Caco-2 (cell line): Measurements from ENCODE around the gene ZNF416. TPM values are rescaled to one million over a fixed set of nuclear protein-coding genes. Genes with fewer than 3 reads are reported as not detected.

Experiments used
- total RNA-seq: library from RNA; stranded (reverse); gene quantifications from 2 replicates; pipeline ENCODE4 v1.2.3, GENCODE V29; 2022

Gene ZNF416
- total RNA-seq, 1 experiment from 2014 or later: 5.5 TPM

Other genes starting within 250 kb of the ZNF416 start
- gene ZNF304, start 227.6 kb downstream of the ZNF416 start, total RNA-seq: 0.07 and 0.09 TPM in 2 replicates
- 7.0 and 8.6 TPM in 2 replicates for gene TRAPPC2B, start 215.4 kb downstream of the ZNF416 start, total RNA-seq
- 0.95 and 1.8 TPM in 2 replicates for gene ZNF547, start 215.4 kb downstream of the ZNF416 start, total RNA-seq
- 4.9 and 5.5 TPM in 2 replicates for gene ZNF548, start 189.1 kb downstream of the ZNF416 start, total RNA-seq
- gene ZNF17, start 167.8 kb downstream of the ZNF416 start, total RNA-seq: 7.2 and 9.5 TPM in 2 replicates
- gene ZNF749, start 143.6 kb downstream of the ZNF416 start, total RNA-seq: 14.6 and 15.9 TPM in 2 replicates
- 0.11 TPM in 1 of 2 replicates, not detected in the other for gene VN1R1, start 121.8 kb downstream of the ZNF416 start, total RNA-seq
- gene ZNF772, start 101.3 kb downstream of the ZNF416 start, total RNA-seq: 1.2 and 1.7 TPM in 2 replicates
- gene ZNF419, start 91.2 kb downstream of the ZNF416 start, total RNA-seq: 13.6 and 16.9 TPM in 2 replicates
- 7.7 and 10.0 TPM in 2 replicates for gene ZNF773, start 79.0 kb downstream of the ZNF416 start, total RNA-seq
- gene ZNF549, start 51.6 kb downstream of the ZNF416 start, total RNA-seq: 5.2 and 5.5 TPM in 2 replicates
- 11.2 and 11.5 TPM in 2 replicates for gene ZNF550, start 19.0 kb downstream of the ZNF416 start, total RNA-seq
- not detected in 2 replicates for gene ZIK1, start 5.2 kb upstream of the ZNF416 start, total RNA-seq
- gene ZNF530, start 21.0 kb upstream of the ZNF416 start, total RNA-seq: 8.6 and 8.8 TPM in 2 replicates
- 6.6 and 6.8 TPM in 2 replicates for gene ZNF134, start 35.3 kb upstream of the ZNF416 start, total RNA-seq
- gene ZNF211, start 54.3 kb upstream of the ZNF416 start, total RNA-seq: 10.5 and 13.3 TPM in 2 replicates
- gene ZSCAN4, start 90.0 kb upstream of the ZNF416 start, total RNA-seq: not detected in 2 replicates
- gene ZNF551, start 103.1 kb upstream of the ZNF416 start, total RNA-seq: 12.7 and 14.8 TPM in 2 replicates
- gene ZNF154, start 130.3 kb upstream of the ZNF416 start, total RNA-seq: not detected in 2 replicates
- not detected in 2 replicates for gene ZNF671, start 148.7 kb upstream of the ZNF416 start, total RNA-seq
- gene ZNF776, start 167.9 kb upstream of the ZNF416 start, total RNA-seq: 15.6 and 16.0 TPM in 2 replicates
- gene ZNF586, start 190.8 kb upstream of the ZNF416 start, total RNA-seq: 6.2 and 9.1 TPM in 2 replicates
- gene ZNF552, start 236.0 kb upstream of the ZNF416 start, total RNA-seq: 38.6 and 48.2 TPM in 2 replicates